Adrenal gland (tissue), 5 donors: ENCODE measurements around the gene MAPKAP1.

Experiments used
- POLR2A ChIP-seq, 2 donors: fragments of 450-650 bp; IDR thresholded peaks; one replicate each; pipeline ENCODE4 v1.6.1; 2017; ENCODE audit warnings: antibody characterized with exemption in 2 of 2, mild to moderate bottlenecking in 2 of 2, moderate library complexity in 1 of 2
- TF ChIP-seq, protein P1 (sequence below), 6 experiments: fragments of 450-650 bp in 4 of 6; fragments of 200-600 bp in 2 of 6; sonication (generic) in 1 of 6; IDR thresholded peaks; 1 replicate in 5 of 6; 2 replicates in 1 of 6; pipeline versions ENCODE4 v1.5.1 to v1.8.0; 2016 to 2021; ENCODE audit warnings: antibody characterized with exemption in 6 of 6, mild to moderate bottlenecking in 2 of 6, moderate library complexity in 1 of 6
- donor health status: DM: no; HTN: no; CAD: no.

DNA sequence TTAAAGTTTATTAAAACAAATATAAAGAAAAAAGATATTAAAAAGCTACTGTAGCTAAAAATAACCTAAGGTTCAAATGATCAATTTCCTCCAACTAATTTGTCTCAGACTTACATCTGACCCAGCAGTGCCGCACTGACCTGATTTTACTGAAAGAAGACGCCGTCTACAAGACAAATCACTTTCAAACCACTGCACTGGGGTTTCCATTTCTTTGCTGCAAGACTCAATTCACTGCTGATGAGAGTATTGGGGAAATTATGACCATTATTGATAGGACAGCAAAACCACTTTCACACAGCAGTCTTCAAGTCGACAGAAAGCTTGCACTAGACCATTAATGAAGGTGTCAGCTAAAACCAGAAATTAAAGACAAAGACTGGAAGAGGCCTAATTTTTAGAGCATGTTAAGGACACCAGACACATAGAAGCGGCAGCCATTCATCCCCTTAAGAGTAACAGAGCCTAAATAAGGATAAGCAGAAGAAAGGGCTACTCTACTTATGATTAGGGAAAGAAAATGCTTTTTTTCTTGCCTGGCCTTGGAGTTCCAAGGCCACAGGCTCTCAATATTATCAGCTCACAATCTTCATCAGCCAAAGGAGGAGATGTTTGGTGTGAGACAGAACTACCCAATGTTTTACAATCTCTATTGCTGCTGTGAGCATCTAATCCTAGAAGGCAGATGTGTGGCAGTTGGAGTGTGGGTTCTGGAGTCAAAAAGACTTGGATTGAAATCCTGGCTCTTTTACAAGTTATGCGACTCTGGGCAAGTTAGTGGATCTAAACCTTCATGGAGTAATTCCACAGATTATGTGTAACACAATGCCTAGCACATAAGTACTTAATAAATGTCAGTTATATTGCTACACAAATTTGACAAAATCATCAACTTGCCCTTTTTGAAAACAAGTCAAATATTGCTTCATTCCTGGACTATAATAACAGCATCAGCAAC, 190.7 kb downstream of the MAPKAP1 start:
- TF ChIP-seq, protein P1, sequence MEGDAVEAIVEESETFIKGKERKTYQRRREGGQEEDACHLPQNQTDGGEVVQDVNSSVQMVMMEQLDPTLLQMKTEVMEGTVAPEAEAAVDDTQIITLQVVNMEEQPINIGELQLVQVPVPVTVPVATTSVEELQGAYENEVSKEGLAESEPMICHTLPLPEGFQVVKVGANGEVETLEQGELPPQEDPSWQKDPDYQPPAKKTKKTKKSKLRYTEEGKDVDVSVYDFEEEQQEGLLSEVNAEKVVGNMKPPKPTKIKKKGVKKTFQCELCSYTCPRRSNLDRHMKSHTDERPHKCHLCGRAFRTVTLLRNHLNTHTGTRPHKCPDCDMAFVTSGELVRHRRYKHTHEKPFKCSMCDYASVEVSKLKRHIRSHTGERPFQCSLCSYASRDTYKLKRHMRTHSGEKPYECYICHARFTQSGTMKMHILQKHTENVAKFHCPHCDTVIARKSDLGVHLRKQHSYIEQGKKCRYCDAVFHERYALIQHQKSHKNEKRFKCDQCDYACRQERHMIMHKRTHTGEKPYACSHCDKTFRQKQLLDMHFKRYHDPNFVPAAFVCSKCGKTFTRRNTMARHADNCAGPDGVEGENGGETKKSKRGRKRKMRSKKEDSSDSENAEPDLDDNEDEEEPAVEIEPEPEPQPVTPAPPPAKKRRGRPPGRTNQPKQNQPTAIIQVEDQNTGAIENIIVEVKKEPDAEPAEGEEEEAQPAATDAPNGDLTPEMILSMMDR (IDR thresholded peaks at IDR 0.05): no peak
- TF ChIP-seq POLR2A (IDR thresholded peaks at IDR 0.05): no peak
